Small intestine (tissue), 7 donors: ENCODE data around the gene KRTAP10-8. TPM values are rescaled to one million over a fixed set of nuclear protein-coding genes. Genes with fewer than 3 reads are reported as not detected.
"Not testable (repeated sequence)": the region's sequence is repeated elsewhere in the genome, so short reads cannot be mapped to it uniquely, and the experiment has no call there.

Source experiments
- DNase-seq, 2 donors: peaks; one replicate each; pipeline versions ENCODE4 v3.0.0 to v3.0.0-alpha.2; 2013
- FAIRE-seq: peaks from 2 replicates; lab custom pipeline; 2012; peaks lifted over from hg19 to GRCh38; lab: Jason Lieb, UNC
- H3K27ac ChIP-seq, 3 donors: one replicate each; pipeline ENCODE4 v1.5.1; 2013; ENCODE audit warnings: low read length in 2 of 3, mild to moderate bottlenecking in 2 of 3, control low read depth in 1 of 3, inconsistent platforms in 1 of 3, low read depth in 1 of 3, moderate library complexity in 1 of 3
- H3K27me3 ChIP-seq, 3 donors: one replicate each; pipeline ENCODE4 v1.6.1; 2013; ENCODE audit warnings: low read length in 3 of 3, inconsistent platforms in 1 of 3; ENCODE audit not compliant: control insufficient read depth in 3 of 3, insufficient read depth in 3 of 3
- H3K36me3 ChIP-seq, 3 donors: one replicate each; pipeline ENCODE4 v1.6.1; 2013; ENCODE audit warnings: low read length in 3 of 3, inconsistent platforms in 1 of 3, low read depth in 1 of 3, mild to moderate bottlenecking in 1 of 3, moderate library complexity in 1 of 3; ENCODE audit not compliant: control insufficient read depth in 3 of 3, insufficient read depth in 2 of 3
- H3K4me1 ChIP-seq, 3 donors: one replicate each; pipeline ENCODE4 v1.6.1; 2013; ENCODE audit warnings: low read length in 2 of 3, inconsistent platforms in 1 of 3, low read depth in 1 of 3, mild to moderate bottlenecking in 1 of 3, moderate library complexity in 1 of 3; ENCODE audit not compliant: control insufficient read depth in 3 of 3, insufficient read depth in 2 of 3
- H3K4me3 ChIP-seq, 3 donors: one replicate each; pipeline ENCODE4 v1.5.1; 2013; ENCODE audit warnings: low read length in 3 of 3, control low read depth in 1 of 3, inconsistent platforms in 1 of 3, low read depth in 1 of 3, mild to moderate bottlenecking in 1 of 3, moderate library complexity in 1 of 3
- H3K9me3 ChIP-seq, 2 donors: one replicate each; pipeline ENCODE4 v1.6.1; 2013; ENCODE audit warnings: low read depth in 1 of 2, low read length in 1 of 2; ENCODE audit not compliant: control insufficient read depth in 2 of 2, insufficient read depth in 1 of 2
- WGBS, 3 donors: extraction: QIAGEN DNeasy Blood & Tissue Kit; methylation state at CpG; one replicate each; pipeline ENCODE4 v1.1.7; 2013; 5-methylcytosine and 5-hydroxymethylcytosine counted together
- polyA plus RNA-seq, 4 donors: library from polyadenylated mRNA; stranded (reverse) in 3 of 4; unstranded in 1 of 4; fragments of 200-250 nt in 3 of 4; fragments of 120-200 nt in 1 of 4; gene quantifications; one replicate each; pipeline versions ENCODE4 v1.2.1 to v1.2.3, GENCODE V29; 2013
- donor health status: healthy with polysubstance abuse.
- donor health status: control.
- donor health status: control.
- donor health status: Bipolar disorder and iron deficiency.
- donor health status: healthy.

The KRTAP10-8 gene
- polyA plus RNA-seq, 4 donors = not detected

DNA sequence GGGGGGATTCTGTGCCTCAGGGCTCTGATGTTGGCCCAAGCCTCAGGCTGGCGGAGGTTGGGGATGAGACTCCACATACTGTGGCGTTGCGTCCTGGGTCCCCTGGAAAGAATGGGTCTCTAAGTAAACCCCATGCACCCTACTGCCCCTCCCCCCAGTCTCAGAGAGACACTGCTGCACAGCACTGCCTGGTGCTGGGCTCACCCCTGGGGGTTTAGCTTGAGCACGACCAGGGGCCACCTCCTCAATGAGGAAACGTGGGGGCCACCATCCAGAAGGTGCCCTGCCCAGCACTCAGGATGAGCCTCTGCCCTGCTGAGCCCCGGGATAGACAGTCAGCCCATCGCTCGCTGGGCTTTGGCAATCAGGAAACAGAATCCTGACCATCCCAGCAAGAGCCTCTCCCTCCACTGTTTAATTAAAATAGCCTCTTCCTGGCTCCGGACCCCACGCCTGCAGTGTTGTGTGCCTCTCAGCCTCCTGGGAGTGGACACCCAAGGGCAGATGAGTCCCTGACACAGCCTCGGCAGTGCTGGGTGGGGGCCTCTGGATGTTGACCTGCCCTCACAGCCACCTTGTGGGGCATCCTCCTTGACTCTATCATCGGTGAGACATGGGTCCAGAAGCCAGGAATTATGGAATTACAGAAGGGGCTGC lies 41.9 kb upstream of the KRTAP10-8 start:
- no peaks in the 10 kb centered on the region for H3K4me1 ChIP-seq
- FAIRE-seq (no peak), DNase-seq (no peak)
- H3K36me3 ChIP-seq = no peaks in the 10 kb centered on the region
- H3K27me3 ChIP-seq = peaks cover 0 to 2% (median 0%) of the 10 kb centered on the region in 3 donors
- no peak overlapping the region for H3K27ac ChIP-seq
- WGBS, 3 donors = 82 to 89% (median 88%) methylated on average over 12 of the region's 12 CpGs
- peaks cover 0 to 11% of the 10 kb centered on the region in 2 donors for H3K9me3 ChIP-seq
- H3K4me3 ChIP-seq = no peak overlapping the region

DNA sequence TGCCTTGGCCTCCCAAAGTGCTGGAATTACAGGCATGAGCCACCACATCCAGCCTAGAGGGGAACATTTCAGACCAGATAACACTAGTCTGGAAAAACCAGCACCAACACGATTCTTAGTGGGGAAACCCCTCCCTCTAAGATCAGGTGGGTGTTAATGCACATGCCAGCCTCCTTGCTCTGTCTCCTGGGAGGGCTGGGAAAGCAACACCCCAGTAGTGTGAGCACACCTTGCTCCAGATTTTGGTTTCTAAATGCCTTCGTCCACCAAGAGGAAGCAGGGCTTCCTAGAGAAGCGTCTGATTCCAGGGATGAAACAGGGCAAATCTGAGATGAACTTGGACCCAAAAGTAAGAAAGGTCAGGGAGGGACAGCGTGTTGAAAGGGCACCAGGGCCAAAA lies 40.6 kb upstream of the KRTAP10-8 start:
- no peaks in the 10 kb centered on the region for H3K4me1 ChIP-seq

DNA sequence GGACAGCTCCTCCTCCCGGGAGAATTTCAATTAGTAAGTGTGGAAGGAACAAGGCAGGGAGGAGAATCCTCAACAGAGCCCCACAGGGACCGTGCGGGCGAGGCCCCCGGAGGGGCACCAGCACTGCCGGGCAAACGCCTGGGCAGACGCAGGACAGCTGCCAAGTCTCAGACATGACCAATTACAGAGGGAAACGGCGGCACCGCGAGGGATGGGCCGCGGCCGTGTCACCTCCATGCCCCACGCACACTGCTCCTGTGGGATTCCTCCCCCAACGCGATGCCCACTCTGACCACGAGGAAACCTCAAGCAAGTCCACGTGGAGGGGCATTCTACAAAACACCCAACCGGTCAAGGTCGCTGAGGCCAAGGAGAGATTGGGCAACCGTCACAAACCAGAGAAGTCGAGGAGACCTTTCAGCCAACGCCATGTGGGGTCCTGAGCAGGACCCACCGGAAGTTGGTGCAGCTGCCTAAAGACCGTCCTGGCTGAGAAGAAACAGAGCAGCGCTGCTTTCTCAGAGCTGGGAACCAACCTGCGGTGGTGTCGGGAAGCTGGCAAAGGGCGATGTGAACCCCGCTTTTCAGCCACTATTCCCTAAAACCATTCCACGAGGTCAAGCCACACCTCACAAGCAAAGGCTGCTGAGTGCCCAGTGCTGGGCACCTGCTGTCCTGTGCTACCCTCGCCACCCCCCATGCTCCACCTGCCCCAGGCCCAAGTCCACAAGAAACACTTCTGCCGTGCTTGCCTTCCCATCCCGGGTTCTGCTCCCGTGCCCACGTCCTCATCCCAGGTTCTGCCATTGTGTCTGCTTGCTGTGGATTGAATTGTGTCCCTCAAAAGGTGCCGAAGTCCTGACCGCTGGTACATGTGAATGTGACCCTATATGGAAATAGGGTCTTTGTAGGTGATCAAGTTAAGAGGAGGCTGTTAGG lies 39.8 kb upstream of the KRTAP10-8 start:
- DNase-seq (no peak), FAIRE-seq (no peak)
- 90 to 92% (median 92%) methylated on average over 40 of the region's 40 CpGs for WGBS, 3 donors
- Histone ChIP-seq H3K27me3 (peaks cover 0 to 2% (median 0%) of the 10 kb centered on the region in 3 donors), H3K9me3 (peaks cover 0 to 25% of the 10 kb centered on the region in 2 donors), H3K4me1 (no peaks in the 10 kb centered on the region), H3K36me3 (no peaks in the 10 kb centered on the region), H3K27ac (no peak overlapping the region), H3K4me3 (no peak overlapping the region)

More for the DNA sequence above, 40.6 kb upstream of the KRTAP10-8 start:
- 65 to 76% (median 74%) methylated on average over 4 of the region's 4 CpGs for WGBS, 3 donors
- H3K36me3 ChIP-seq = no peaks in the 10 kb centered on the region
- H3K4me3 ChIP-seq = no peak overlapping the region
- FAIRE-seq = no peak
- H3K27ac ChIP-seq = no peak overlapping the region
- peaks cover 0 to 2% (median 0%) of the 10 kb centered on the region in 3 donors for H3K27me3 ChIP-seq
- DNase-seq = no peak
- H3K9me3 ChIP-seq = peaks cover 0 to 20% of the 10 kb centered on the region in 2 donors

DNA sequence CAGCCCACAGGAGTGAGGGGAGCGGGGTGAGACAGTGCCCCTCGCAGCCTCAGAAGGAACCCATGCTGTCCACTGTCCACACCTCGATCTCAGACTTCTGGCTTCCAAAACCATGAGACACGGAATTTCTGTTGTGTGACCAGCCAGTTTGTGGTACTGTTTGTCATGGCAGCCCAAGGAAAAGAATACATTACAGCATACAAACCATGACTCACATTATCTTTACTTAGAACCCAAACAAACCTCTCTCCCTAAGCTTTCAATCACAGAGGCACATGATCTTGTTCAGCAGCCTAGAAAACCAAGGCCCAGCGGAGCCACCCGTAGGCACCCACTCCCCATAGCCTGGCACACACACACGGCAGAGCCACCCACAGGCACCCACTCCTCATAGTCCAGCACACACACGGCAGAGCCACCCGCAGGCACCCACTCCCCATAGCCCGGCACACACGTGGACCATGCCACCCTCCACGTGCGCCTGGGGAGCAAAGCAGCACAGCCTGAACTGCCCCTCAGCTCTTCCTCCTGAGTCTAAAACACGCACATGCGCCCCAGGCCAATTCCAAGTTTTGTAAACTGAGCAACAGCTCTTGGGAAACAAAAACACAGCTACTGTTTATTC lies 38.8 kb upstream of the KRTAP10-8 start:
- Histone ChIP-seq H3K27me3 (peaks cover 0 to 2% (median 0%) of the 10 kb centered on the region in 3 donors), H3K36me3 (no peaks in the 10 kb centered on the region), H3K27ac (no peak overlapping the region), H3K4me3 (no peak overlapping the region), H3K9me3 (peaks cover 0 to 29% of the 10 kb centered on the region in 2 donors), H3K4me1 (no peaks in the 10 kb centered on the region)
- no peak for FAIRE-seq
- DNase-seq = no peak
- WGBS, 3 donors = 81 to 87% (median 83%) methylated on average over 15 of the region's 15 CpGs

DNA sequence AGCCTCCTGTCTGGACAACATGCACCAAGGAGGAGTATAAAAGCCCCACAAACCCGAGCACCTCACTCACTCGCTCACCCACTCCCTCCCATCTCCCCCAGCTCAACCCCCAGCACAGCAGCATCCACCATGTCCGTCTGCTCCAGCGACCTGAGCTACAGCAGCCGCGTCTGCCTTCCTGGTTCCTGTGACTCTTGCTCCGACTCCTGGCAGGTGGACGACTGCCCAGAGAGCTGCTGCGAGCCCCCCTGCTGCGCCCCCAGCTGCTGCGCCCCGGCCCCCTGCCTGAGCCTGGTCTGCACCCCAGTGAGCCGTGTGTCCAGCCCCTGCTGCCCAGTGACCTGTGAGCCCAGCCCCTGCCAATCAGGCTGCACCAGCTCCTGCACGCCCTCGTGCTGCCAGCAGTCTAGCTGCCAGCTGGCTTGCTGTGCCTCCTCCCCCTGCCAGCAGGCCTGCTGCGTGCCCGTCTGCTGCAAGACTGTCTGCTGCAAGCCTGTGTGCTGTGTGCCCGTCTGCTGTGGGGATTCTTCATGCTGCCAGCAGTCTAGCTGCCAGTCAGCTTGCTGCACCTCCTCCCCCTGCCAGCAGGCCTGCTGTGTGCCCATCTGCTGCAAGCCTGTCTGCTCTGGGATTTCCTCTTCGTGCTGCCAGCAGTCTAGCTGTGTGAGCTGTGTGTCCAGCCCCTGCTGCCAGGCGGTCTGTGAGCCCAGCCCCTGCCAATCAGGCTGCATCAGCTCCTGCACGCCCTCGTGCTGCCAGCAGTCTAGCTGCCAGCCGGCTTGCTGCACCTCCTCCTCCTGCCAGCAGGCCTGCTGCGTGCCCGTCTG lies 38.0 kb upstream of the KRTAP10-8 start, which contains the start of gene KRTAP10-4:
Gene KRTAP10-4, plus strand, starts transcription at position 100 of the 827 bp plus-strand sequence. Its CDS starts 30 bp downstream, at position 130.
- DNase-seq = not testable (repeated sequence)
- 36 to 64% (median 36%) methylated on average over 21 to 22 of the region's 25 CpGs for WGBS, 3 donors

DNA sequence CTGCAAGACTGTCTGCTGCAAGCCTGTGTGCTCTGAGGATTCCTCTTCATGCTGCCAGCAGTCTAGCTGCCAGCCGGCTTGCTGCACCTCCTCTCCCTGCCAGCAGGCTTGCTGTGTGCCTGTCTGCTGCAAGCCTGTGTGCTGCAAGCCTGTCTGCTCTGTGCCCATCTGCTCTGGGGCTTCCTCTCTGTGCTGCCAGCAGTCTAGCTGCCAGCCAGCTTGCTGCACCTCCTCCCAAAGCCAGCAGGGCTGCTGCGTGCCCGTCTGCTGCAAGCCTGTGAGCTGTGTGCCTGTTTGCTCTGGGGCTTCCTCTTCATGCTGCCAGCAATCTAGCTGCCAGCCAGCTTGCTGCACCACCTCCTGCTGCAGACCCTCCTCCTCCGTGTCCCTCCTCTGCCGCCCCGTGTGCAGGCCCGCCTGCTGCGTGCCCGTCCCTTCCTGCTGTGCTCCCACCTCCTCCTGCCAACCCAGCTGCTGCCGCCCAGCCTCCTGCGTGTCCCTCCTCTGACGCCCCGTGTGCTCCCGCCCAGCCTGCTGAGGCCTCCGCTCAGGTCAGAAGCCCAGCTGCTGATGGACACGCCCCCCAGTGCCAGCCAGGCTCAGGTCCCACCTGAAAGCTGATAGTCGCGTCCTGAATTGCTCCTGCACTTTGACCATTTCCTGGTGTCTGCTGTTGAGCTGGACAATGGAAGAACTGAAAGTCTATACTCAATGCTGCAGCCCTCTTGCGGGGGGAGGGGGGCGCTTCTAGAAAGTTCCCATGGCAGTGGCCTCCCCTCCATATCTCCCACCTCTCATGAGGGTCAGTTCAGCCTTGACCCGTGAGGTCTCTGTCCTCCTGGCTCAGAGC lies 37.2 kb upstream of the KRTAP10-8 start:
- H3K4me3 ChIP-seq = no peak overlapping the region
- H3K27me3 ChIP-seq = peaks cover 0 to 2% (median 0%) of the 10 kb centered on the region in 3 donors
- WGBS, 3 donors = 7 to 31% (median 24%) methylated on average over 15 to 21 of the region's 21 CpGs
- H3K9me3 ChIP-seq = peaks cover 0 to 34% of the 10 kb centered on the region in 2 donors
- FAIRE-seq (no peak), DNase-seq (peak; percentile 76 to 83)
- H3K36me3 ChIP-seq = no peaks in the 10 kb centered on the region
- no peaks in the 10 kb centered on the region for H3K4me1 ChIP-seq
- no peak overlapping the region for H3K27ac ChIP-seq

More for the DNA sequence above, 38.0 kb upstream of the KRTAP10-8 start, which contains the start of gene KRTAP10-4:
- H3K27me3 ChIP-seq, H3K27ac ChIP-seq, H3K36me3 ChIP-seq, FAIRE-seq, H3K4me1 ChIP-seq, H3K4me3 ChIP-seq: not testable (repeated sequence)
- H3K9me3 ChIP-seq = peaks cover 0 to 34% of the 10 kb centered on the region in 2 donors

DNA sequence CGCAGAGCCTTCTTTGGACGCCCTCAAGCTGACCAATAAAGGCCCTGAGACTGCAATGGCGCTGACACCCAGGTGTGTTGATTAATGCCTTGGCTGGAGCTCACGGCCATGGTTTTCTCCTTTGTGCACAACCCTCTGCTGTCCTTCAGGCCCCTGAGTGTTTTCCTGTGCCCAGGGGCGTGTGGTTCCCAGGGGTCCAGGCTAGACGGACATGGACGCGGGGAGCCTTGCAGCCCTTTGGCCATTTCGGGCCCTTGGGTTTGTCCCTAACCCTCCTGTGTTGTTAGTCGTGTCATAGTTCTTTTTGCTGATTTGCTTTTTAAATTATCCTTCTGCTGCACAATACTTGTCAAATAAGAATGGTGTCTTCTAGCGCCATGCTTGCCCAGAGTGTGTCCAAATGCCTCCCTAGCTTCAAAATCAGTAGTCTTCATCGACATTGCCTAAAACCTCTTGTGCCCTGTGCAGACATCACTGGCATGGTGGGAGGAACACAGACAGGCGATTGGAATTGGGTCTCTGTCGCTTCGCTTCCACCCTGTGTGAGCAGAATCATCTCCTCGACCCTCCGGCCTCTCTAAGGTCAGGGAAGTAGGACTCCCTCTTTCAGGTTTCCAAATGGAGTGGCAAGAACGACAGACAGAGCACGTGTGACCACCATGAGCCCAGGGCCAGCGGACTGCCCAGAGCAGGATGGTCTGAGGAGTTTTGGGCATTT lies 36.4 kb upstream of the KRTAP10-8 start:
- Histone ChIP-seq H3K27ac (no peak overlapping the region), H3K4me3 (no peak overlapping the region), H3K36me3 (no peaks in the 10 kb centered on the region), H3K4me1 (no peaks in the 10 kb centered on the region), H3K27me3 (peaks cover 0 to 2% (median 0%) of the 10 kb centered on the region in 3 donors), H3K9me3 (peaks cover 0 to 34% of the 10 kb centered on the region in 2 donors)
- FAIRE-seq (no peak), DNase-seq (no peak)
- 84 to 86% (median 84%) methylated on average over 20 of the region's 20 CpGs for WGBS, 3 donors
